Measurements from ENCODE around the gene TMPRSS9.

The TMPRSS9 gene

DNA sequence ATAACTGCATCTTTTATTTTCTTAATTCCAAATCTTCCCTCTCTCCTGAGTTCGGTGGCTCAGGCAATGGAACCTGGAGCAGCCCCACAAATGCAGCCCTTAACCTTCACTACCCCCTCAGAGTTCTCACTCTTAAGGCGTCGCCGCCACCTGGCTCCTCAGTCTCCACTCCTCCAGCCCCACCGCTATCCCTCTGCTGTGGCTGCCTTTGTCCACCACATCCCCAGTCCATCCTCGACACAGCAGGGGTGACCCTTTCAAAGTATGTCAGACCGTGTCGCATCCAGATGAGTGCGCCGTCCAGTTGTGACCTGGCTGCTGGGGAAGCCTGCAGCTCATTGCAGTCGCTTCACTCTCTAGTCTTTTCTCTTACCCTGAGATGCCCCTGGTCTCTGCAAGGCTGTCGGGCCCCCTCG, 30.6 kb upstream of the TMPRSS9 start:
- peak; percentile 88 for DNase-seq

DNA sequence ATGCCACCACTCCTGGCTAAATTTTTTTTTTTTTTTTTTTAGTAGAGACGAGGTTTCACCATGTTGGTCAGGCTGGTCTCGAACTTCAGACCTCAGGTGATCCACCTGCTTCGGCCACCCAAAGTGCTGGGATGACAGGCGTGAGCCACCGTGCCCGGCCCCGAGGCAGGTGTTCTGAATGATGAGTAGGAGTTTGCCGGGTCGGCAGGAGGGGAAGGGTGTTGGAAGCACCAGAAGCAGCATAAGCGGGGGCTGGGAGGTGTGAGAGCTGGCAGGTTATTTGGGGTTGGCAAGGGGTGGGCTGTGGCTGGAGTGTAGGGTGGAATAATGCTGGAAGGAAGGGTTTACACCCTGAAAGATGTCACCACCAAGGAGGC, 29.8 kb upstream of the TMPRSS9 start:
- DNase-seq, result no peak

GRCh38 chr19:2330632-2331284, 29.3 kb upstream of the TMPRSS9 start:
- DNase-seq, result no peak

- DNase-seq, result no peak
These were observed 28.3 kb upstream of the TMPRSS9 start for GRCh38 chr19:2331601-2332246.

DNA sequence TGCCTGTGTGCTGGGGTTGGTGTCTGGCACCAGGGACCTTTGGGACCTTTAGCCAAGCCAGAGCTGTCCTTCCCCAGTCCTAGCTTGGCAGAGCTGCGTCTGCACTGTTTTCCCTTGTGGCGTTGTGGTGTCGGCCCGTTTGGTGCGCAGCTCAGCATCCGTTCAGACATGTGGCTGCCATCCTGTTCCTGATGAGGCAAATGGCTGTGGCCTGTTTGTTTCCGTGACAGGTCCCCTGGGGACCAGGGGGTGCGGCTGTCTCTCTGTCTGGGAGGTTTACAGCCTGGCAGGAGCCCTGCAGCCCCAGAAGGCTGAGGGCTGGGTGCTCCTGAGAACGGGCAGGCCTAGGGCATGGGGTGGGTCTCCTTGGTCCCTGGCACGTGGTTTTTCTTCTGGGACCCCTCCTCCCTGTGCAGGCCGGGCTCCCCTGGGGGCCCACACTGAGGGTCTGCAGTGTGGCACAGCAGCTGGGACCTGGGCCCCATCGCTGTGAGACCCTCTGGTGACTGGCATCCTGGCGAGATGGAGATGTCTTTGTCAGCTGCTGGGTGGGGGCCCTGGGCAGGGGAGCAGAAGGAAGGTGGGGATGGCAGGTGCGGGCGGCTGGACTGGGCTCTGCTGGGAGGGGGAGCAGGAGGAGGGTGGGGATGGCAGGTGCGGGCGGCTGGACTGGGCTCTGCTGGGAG, 27.6 kb upstream of the TMPRSS9 start:
- peak; percentile 61 for DNase-seq

DNA sequence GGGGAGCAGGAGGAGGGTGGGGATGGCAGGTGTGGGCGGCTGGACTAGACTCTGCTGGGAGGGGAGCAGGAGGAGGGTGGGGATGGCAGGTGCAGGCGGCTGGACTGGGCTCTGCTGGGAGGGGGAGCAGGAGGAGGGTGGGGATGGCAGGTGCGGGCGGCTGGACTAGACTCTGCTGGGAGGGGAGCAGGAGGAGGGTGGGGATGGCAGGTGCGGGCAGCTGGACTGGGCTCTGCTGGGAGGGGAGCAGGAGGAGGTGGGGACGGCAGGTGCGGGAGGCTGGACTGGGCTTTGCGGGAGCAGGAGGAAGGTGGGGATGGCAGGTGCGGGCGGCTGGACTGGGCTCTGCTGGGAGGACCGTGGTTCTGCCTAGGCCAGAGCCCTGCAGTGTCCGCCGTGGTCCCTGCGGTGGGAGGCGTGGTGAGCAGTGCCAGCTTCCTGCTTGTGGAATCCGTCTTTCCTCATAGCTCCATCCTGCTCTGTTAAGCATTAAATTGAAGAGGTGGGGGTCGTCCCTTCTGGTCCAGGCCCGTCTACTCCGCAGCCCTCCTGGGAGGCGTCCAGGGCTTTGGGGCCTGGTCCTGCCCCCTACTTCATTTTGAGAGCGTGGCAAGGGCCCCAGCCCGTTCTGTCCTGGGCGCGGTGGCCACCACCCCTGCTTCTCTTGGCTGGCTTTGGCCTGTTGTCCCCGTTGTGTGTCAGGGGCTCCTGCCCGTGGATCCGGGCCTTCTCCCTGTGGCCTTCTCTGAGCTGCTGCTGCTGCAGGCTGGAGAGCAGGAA, 26.8 kb upstream of the TMPRSS9 start:
- peak; percentile 38 for DNase-seq

- no peak for DNase-seq
These were observed 26.3 kb upstream of the TMPRSS9 start for GRCh38 chr19:2333807-2334211.

- no peak for DNase-seq
These were observed 25.6 kb upstream of the TMPRSS9 start for GRCh38 chr19:2334426-2334825.

GRCh38 chr19:2334986-2335846, 24.8 kb upstream of the TMPRSS9 start:
- peak; percentile 54 for DNase-seq

DNA sequence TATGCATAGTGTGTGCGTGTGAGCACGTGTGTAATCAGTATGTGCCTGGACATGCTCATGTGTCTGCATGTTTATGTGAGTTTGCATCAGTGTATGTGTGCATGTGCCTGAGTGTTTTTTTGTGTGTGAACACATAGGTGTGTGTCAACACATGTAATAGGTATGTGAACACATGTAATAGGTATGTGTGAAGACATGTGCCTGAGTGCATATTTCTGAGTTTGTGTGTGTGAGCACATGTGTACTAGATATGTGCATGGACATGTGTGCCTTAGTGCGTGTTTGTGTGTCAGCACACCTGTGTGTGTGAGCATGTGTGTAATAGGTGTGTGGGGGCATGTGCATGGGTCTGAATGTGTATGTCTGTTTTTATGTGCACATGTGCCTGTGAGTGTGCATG, 24.2 kb upstream of the TMPRSS9 start:
- no peak for DNase-seq

- DNase-seq, result peak; percentile 66
These were observed 23.3 kb upstream of the TMPRSS9 start for GRCh38 chr19:2336528-2337328.

- DNase-seq, result peak; percentile 93
These were observed 22.7 kb upstream of the TMPRSS9 start for GRCh38 chr19:2337329-2337707.

GRCh38 chr19:2338055-2338615, 21.9 kb upstream of the TMPRSS9 start:
- no peak for DNase-seq

DNA sequence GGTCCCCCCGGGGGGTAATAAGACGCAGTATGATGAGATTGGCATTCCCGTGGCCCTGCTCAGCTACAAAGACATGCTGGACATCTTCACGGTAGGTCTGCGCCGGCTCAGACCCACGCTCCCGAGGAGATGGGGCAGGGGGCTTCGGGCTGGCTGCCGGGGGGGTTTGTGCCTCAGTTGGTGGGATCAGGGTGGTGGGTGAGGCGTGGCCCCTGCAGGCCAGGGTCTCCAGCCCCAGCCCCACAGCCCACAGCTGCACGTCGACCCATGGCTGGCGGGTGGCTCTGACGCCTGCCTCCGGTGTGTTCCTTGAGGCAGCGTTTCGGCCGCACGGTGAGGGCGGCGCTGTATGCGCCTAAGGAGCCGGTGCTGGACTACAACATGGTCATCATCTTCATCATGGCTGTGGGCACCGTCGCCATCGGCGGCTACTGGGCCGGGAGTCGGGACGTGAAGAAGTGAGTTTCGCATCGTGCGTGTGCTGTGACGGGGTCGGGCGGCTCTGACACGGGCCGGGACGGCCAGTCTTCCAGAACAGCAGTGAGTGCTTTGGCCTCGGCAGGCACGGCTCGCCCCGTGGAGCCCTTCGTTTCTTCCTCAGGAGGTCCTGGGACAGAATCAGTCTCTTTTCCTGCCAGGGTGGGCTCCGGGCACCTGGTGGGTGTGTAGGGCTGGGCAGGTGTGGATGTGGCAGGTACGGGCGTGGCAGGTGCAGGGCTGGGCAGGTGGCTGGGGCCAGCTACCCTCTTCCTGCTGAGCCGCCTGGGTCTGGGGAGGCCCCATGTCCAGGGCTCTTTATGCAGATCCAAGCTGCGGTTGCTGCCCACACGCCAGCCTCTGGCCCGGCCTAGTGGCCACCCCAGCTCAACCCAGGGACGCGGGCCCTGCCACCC, 21.1 kb upstream of the TMPRSS9 start:
- no peak for DNase-seq

DNA sequence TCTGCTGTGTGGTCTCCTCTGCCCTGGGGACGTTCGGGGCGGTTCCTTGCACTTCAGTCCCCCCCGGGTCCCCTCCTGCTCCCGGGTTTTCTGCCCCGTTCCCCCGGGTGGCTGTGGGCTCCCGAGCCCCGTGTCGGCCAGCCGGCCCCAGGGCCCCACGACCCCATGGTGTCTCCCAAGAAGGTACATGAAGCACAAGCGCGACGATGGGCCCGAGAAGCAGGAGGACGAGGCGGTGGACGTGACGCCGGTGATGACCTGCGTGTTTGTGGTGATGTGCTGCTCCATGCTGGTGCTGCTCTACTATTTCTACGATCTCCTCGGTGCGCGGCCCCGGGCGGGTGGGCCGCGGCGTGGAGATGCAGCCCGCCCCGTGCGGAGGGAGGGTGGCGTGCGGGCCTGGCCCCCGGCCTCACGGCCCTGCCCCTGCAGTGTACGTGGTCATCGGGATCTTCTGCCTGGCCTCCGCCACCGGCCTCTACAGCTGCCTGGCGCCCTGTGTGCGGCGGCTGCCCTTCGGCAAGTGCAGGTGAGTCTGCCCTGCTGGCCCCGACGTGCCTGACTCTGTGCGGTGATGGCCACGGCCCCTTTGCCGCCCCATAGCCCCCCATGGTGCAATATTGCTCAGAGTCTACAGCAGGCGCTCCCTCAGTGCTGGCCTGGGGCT, 20.3 kb upstream of the TMPRSS9 start:
- DNase-seq, result no peak

GRCh38 chr19:2340496-2341243, 19.4 kb upstream of the TMPRSS9 start:
- DNase-seq, result no peak

DNA sequence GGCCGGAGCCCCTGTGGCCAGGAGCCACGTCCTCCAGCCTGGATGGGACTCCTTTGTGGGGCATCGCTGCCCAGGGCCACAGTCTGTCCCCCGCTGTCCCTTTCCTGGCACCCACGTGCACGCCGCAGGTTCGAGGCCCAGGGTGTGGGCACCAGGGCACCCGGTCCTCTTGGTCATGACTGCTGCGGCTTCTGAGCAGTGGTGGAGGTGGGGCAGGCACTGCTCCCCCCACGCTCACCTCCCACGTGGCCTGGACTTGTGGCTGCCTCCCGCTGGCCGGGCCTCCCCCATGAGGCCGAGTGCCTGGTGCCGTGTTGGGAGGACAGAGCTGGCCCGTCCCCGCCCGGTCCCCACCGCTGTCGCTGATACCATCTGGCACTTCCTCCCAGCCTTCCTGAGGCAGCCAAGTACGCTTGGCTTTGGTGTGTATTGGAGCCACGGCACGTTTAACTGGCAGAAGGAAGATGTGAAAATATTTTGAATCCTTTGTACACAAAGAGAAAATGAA, 18.8 kb upstream of the TMPRSS9 start:
- no peak for DNase-seq

DNA sequence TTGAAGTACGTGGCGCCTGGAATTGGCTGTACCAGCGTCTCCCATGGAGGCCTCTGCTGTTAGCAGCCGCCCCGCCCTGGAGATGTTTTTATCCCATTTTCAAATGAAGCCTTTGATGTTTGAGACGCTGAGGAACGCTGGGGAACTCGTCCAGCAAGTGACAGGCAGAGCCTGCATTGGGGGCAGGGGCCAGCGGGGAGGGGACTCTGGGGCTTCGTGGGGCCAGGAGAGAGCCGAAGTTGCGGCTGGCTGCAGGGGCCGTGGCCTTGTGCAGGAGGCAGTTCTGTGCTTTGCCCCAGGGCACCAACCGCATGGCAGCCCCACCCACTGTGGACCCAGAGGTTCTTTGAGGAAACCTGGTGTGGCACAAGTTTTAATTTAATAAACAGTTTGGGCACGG, 18.1 kb upstream of the TMPRSS9 start:
- DNase-seq, result no peak
